ENCODE results near the gene POU6F2.

GRCh38 chr7:39383136-39383535 is 405.4 kb downstream of the POU6F2 start:
- TF ChIP-seq CTCF (IDR thresholded peaks at IDR 0.05): no peak
- TF ChIP-seq POLR2A (IDR thresholded peaks at IDR 0.05): no peak
